Activated naive CD8-positive, alpha-beta T cell treated with anti-CD3 and anti-CD28 coated beads, Interleukin-2, amount 10 ng/mL, durations not matched to agents 7 days and 5 days (primary cell): ENCODE measurements around the gene RAPH1. TPM values are rescaled to one million over a fixed set of nuclear protein-coding genes. Genes with fewer than 3 reads are reported as not detected.

Experiments used
- ATAC-seq: fragments of 150-1000 bp; cut with Tn5 transposase; one replicate; pipeline ENCODE4 v1.10.0; 2021; ENCODE audit warnings: low read depth, moderate library complexity
- POLR2A ChIA-PET: fragments of 350-600 bp; sonication (Branson Sonifier 250); formaldehyde crosslinking; loops from one replicate; lab custom pipeline; 2021; ENCODE audit warnings: antibody characterized with exemption; lab: Charles Lee
- DNase-seq: peaks from one replicate; pipeline ENCODE4 v3.0.0; 2021
- H3K27ac Mint-ChIP-seq: one replicate; pipeline ENCODE4 v1.8.0; 2022; ENCODE audit warnings: mild to moderate bottlenecking, mixed read lengths
- H3K27me3 Mint-ChIP-seq: one replicate; pipeline ENCODE4 v1.8.0; 2022; ENCODE audit warnings: mild to moderate bottlenecking, moderate library complexity, mixed read lengths
- H3K36me3 Mint-ChIP-seq: one replicate; pipeline ENCODE4 v1.8.0; 2021; ENCODE audit warnings: mild to moderate bottlenecking, mixed read lengths
- H3K4me1 Mint-ChIP-seq: one replicate; pipeline ENCODE4 v1.8.0; 2021; ENCODE audit warnings: mixed read lengths
- H3K4me3 Mint-ChIP-seq: one replicate; pipeline ENCODE4 v1.8.0; 2022; ENCODE audit warnings: mild to moderate bottlenecking, moderate library complexity, mixed read lengths
- H3K9me3 Mint-ChIP-seq: one replicate; pipeline ENCODE4 v1.8.0; 2021; ENCODE audit warnings: mixed read lengths
- total RNA-seq, 2 experiments: library from RNA; stranded (reverse); gene quantifications; one replicate each; pipeline ENCODE4 v1.2.3, GENCODE V29; 2021

Gene RAPH1
- total RNA-seq, 2 experiments from 2014 or later, result 0.58 to 0.74 TPM

DNA sequence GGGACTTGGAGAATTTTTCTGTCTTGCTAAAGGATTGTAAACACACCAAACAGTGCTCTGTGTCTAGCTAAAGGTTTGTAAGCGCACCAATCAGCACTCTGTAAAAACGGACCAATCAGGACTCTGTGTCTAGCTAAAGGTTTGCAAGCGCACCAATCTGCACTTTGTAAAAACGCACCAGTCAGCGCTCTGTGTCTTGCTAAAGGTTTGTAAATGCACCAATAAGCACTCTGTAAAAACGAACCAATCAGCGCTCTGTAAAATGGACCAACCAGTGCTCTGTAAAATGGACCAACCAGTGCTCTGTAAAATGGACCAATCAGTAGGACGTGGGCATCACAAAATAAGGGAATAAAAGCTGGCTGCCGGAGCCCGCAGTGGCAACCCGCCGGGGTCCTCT lies 190.4 kb downstream of the RAPH1 start:
- no peaks in the 10 kb centered on the region for H3K27me3 Mint-ChIP-seq

More for the DNA sequence above, 190.4 kb downstream of the RAPH1 start:
- Mint-ChIP-seq H3K9me3 (no peaks in the 10 kb centered on the region), H3K36me3 (peaks cover 27% of the 10 kb centered on the region), H3K4me3 (no peak overlapping the region), H3K4me1 (no peaks in the 10 kb centered on the region), H3K27ac (no peak overlapping the region)
- no peak for DNase-seq
- POLR2A ChIA-PET, result no interaction called here
- ATAC-seq, result no peak

Other genes with a start within 250 kb of the RAPH1 start
- gene ABI2, start 206.9 kb downstream of the RAPH1 start, total RNA-seq, result 10 to 100 TPM; 39.9 to 44.6 TPM
- 10 to 100 TPM; 52.7 to 58.9 TPM for gene CD28, start 171.3 kb upstream of the RAPH1 start, total RNA-seq